LNCAP (cell line): ENCODE data around the gene PCK2.

Experiments used
- TF ChIP-seq, protein P1 (sequence below): fragments of 450-650 bp; IDR thresholded peaks from 2 replicates; pipeline ENCODE4 v1.5.1; 2017; ENCODE audit warnings: mild to moderate bottlenecking

PCK2 gene

GRCh38 chr14:24106672-24107271 is 12.7 kb downstream of the PCK2 start:
- TF ChIP-seq, protein P1, sequence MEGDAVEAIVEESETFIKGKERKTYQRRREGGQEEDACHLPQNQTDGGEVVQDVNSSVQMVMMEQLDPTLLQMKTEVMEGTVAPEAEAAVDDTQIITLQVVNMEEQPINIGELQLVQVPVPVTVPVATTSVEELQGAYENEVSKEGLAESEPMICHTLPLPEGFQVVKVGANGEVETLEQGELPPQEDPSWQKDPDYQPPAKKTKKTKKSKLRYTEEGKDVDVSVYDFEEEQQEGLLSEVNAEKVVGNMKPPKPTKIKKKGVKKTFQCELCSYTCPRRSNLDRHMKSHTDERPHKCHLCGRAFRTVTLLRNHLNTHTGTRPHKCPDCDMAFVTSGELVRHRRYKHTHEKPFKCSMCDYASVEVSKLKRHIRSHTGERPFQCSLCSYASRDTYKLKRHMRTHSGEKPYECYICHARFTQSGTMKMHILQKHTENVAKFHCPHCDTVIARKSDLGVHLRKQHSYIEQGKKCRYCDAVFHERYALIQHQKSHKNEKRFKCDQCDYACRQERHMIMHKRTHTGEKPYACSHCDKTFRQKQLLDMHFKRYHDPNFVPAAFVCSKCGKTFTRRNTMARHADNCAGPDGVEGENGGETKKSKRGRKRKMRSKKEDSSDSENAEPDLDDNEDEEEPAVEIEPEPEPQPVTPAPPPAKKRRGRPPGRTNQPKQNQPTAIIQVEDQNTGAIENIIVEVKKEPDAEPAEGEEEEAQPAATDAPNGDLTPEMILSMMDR, result no peak

GRCh38 chr14:24108336-24108874 is 14.3 kb downstream of the PCK2 start:
- TF ChIP-seq, protein P1, result no peak

- TF ChIP-seq, protein P1, result no peak
Observed at GRCh38 chr14:24110060-24110459, 15.9 kb downstream of the PCK2 start.

GRCh38 chr14:24110523-24110922 is 16.4 kb downstream of the PCK2 start:
- TF ChIP-seq, protein P1, result no peak

- TF ChIP-seq, protein P1, result no peak
Observed at GRCh38 chr14:24113379-24113800, 19.3 kb downstream of the PCK2 start.

DNA sequence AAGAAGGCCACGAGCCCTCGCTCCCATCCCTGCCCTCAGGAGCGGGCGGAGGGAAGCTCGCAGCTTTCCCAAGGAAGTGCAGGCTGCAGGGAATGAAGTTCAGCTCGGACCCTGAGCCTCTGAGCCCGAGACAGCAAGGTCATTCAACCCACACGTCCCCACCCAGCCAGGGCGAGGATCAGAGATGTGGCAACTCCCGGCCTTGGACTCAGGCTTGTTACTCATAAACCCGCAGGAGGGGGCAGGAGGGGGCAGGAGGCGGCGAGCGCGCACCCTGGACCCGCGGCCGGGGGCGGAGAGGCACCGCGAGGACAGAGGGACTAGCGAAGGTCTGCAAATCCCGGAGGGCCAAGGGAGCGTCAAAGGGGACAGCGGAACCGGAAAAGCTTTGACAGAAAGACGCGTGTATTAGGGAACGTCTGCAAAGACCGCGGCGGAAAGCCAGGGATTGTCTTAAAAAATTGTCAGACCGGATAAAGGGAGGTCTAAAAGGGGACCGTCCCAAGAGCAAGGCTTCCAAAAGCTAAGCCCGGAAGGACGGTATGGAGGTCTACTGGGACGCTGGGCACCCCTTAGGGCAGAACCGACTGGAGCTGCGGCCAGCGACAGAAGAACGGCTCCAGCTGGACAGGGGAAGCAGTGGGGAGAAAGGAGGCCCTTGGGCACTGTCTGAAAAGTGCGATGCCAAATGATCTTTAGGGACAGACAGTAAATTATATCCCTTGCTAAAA is 19.9 kb downstream of the PCK2 start:
- TF ChIP-seq, protein P1, result no peak

DNA sequence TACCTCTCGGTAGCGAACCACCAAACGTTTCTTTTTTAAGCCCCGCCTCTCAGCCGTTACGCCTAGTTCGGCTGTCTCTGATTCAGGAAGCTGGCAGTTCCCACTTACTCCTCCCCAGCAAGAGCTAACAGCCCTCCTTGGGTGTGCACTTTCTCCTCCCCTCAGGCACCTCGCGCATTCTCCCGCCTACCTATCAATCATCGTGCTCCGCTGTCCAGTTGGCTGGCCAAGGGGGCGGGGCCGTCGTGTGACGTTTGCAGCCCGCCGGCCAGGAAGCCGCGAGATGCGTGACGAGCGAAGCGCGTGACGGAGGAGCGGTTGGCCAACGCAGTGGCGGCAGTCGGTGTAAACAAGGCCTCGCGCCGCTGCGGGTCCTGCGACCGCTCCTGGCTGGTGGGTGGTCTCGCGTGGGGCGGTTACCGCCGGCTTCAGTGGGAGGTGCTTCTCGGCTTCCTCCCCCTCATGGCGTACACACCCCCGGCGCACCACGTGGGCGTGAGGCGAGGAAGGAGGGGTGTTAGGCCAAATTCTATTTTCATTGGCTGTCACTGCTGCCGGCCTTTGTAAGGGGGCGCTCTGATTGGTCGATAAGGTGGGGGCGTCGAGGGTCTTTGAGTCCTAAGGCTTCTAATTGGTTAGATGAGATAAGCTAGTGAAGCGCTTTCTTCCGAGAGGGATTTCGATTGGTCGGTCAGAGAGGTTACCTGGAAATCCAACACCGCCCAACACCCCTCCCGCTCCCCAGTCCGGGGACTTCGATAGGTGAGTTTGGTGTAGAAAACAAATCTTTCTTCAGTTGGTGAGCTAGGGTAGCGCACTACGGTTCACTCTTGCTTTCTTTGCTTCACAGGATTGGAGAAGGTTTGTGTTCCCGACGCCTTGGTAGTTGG is 20.7 kb downstream of the PCK2 start, which contains the start of the genes DCAF11 and NRL:
TSS of gene DCAF11 (plus strand) at position 246 of the 890 bp plus-strand sequence. CDS start 818 bp downstream, outside the sequence.
TSS of gene NRL (minus strand) at position 418 of the 890 bp plus-strand sequence. CDS start 32,101 bp downstream, outside the sequence.
- TF ChIP-seq, protein P1, result no peak
